GM18907 (cell line): ENCODE data around the gene ZBED2.
"Not testable (repeated sequence)": the region's sequence is repeated elsewhere in the genome, so short reads cannot be mapped to it uniquely, and the experiment has no call there.

Experiments used
- ATAC-seq: cut with Tn5 transposase; IDR thresholded peaks from one replicate; pipeline ENCODE4 v1.9.1; 2021; ENCODE audit warnings: mild to moderate bottlenecking, moderate library complexity; ENCODE audit not compliant: unreplicated experiment

ZBED2 gene

DNA sequence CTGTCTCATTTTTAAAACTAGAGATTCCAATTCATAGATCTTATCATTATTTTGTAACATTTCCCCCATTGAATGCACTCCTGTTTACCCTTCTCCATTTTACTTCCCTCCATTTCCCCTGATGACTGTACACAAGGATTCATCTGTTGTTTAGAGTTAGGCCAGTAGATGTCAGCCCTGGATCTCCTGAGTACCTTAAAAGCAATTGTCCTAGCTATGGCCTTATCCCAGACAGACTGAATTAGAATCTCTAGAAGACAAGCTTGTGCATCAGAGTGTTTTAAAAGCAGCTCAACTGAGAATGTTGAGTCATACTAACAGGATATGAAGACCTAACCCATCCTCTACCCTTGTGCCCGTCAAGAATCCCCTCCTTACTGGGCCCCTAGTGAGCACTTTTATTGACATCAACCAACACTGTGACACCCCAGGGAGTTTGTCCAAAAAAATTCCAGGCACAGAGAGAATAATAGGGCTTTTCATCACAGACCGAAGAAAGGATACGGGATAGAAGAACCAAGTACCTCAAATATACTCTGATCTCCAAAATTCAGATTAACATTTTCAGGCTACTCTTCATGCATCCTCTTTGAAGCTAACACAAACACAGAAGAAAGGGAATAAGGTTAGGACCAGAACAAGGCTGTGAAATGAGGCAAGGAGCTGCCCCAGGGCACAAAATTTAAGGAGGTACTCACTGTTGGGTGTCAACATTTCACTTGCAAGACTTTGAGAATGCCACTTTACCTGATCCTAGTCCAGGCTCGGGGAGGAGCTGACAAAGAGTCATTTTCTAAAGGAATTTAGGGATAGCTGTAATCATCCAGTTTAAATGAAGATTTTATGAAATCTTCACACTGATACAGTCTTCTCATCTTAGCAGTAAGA lies 17.1 kb downstream of the ZBED2 start:
- peak; percentile 97 for ATAC-seq

DNA sequence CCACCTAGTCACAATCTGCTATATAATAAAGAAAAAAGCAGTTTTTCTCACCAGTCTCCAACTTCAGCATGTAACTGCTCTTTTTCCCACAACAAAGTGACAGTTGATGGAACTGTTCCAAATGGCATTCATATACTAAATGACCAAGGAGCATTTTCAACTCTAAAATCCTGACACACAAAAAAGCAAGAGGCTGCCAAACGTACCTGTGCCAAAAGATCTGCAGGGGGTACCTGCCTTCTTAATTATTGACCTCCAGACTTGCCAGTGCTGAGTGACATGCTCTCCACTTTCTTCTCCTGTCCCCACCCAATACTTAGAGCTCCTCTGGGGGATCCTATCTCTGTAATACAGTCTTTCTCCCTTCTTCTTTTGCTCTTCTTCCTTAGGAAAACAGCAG lies 18.0 kb downstream of the ZBED2 start:
- no peak for ATAC-seq

DNA sequence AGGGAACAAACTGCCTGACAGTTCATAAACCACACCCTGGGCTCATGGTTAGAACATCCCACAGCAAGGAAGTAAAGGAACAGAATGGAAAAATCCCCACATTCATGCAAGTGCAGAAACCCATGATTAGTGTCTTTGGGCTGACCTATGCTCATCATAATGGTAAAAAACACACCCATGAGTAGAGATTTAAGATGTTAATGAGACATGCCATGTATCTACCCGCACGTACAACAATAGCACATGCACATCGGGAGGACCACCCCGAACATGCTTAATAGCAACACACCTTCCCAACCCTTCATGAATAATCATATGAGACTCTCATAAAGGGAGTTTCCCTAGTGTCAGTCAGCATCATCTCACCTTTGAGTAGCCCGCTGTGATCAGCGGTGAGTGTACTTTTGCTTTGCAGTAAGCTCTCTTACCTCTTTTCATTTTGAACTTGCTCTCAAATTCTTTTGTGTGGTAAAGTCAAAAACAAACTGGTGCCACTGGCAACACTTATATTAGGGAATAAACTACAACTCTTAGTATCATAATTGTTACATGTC lies 23.2 kb downstream of the ZBED2 start:
- ATAC-seq = no peak

GRCh38 chr3:111571282-111571681 lies 23.9 kb downstream of the ZBED2 start:
- no peak for ATAC-seq

DNA sequence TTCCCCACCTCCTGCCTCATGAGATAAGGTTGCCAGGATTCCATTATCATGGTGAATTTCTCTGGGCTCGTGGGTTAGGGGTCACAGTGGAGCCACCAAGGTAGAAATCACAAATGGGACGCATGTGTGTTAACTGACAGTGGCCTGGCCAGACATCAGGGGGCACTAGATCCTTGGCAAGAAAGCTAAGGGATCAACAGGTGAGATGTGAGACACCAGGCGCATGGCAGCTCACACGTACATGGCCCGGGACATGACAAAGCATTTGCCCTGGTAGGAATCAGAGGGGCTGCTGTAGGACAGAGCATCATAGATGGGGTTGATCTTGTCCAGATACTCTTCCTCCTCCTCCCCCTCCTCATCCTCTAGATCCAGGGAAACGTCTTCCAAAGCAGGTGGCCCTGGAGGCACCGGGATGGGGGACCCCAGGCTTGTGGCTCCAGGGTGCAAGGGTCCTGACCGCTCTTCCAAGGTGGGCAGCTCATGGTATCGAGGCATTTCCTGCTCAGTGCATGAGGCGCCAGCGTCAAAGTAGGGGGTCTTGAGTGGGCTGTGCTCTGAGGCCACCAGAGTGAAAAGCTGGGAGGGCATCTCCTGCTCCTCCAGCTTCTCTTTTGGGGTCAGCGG lies 24.6 kb downstream of the ZBED2 start:
- ATAC-seq = no peak

DNA sequence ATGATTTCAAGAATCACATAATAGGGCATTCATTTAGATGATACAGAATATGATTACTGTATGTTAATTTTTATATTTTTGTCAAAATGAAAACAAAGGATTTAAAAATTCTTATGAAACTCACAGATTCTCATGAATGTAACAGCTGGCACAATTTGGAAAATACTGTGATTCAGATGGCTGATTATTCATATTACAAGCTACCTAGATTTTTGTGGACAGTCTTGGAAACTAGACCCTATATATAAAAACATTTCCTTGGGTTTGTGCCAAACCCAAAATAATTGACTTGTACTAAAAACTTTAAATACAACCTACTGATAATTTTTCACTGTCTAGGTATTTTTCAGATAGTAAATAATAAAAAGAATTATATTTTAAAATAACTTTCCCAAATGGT lies 26.2 kb downstream of the ZBED2 start:
- ATAC-seq = no peak

DNA sequence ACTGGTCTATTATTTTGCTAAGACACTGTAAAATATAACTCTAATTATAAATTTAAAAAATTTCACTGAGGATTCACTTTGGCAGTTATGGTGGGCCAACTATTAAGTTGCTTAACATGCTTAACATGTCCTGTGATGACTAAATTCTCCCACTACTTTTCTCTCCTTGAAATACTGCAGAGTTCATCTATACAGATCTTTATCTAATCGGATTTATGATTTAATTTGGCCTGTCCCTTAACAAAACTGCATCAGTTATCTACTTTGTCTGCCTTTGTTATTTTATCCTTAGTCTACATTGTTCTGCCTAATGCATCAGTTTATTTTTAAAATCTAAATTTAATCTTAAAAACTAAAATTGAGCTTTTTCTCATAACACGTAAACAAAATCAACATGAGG lies 26.8 kb downstream of the ZBED2 start:
- no peak for ATAC-seq

- no peak for ATAC-seq
Measured at GRCh38 chr3:111566844-111567243, 28.3 kb downstream of the ZBED2 start.

DNA sequence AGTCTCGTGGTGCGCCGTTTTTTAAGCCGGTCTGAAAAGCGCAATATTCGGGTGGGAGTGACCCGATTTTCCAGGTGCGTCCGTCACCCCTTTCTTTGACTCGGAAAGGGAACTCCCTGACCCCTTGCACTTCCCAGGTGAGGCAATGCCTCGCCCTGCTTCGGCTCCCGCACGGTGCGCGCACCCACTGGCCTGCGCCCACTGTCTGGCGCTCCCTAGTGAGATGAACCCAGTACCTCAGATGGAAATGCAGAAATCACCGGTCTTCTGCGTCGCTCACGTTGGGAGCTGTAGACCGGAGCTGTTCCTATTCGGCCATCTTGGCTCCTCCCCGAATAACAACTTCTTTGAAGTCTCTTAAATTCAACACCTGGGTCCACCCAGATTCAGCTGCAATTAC lies 33.2 kb downstream of the ZBED2 start:
- ATAC-seq = not testable (repeated sequence)

DNA sequence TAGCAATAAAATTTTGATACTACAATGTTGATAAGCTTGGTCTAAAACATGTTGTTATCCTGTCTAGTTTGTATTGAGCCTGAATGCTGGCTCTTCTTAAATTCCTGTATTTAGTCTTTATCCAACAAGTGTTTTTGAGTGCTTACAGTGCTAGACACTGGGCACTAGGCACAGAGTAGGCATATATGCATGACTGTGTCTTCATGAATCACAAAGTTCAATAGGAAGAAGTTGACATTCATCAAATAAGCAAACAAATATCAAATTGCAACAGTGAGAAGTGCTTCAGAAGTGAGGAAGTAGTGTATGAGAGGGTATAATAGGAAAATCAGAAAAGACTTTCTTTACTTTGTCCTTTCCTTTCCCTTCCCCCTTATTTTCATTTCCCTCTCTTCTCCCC lies 46.4 kb downstream of the ZBED2 start:
- no peak for ATAC-seq

DNA sequence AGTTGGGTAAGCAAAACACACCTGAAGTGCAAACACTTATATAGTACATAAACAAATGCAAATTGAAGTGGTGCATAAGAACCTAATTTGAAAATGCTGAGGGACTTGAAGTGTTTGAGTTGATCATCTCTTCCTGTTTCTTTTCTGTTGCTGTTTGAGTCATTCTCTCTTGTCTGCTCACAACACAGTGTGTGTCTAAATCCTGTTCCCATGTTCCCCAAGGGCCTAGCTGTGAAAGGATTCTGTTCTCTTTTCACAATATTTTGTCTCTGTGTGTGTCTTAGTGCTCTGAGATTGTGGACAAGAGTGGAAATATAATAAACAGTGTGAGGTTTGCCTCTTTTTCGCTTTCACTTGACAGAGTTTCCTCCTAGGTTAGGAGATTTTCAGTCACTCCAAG lies 47.1 kb downstream of the ZBED2 start:
- ATAC-seq = peak; percentile 73

- ATAC-seq = peak; percentile 93
Measured at GRCh38 chr3:111547631-111548030, 47.5 kb downstream of the ZBED2 start.

GRCh38 chr3:111545349-111545748 lies 49.8 kb downstream of the ZBED2 start:
- ATAC-seq = no peak
